ENCODE results near the gene MRTFB.

Gene MRTFB

DNA sequence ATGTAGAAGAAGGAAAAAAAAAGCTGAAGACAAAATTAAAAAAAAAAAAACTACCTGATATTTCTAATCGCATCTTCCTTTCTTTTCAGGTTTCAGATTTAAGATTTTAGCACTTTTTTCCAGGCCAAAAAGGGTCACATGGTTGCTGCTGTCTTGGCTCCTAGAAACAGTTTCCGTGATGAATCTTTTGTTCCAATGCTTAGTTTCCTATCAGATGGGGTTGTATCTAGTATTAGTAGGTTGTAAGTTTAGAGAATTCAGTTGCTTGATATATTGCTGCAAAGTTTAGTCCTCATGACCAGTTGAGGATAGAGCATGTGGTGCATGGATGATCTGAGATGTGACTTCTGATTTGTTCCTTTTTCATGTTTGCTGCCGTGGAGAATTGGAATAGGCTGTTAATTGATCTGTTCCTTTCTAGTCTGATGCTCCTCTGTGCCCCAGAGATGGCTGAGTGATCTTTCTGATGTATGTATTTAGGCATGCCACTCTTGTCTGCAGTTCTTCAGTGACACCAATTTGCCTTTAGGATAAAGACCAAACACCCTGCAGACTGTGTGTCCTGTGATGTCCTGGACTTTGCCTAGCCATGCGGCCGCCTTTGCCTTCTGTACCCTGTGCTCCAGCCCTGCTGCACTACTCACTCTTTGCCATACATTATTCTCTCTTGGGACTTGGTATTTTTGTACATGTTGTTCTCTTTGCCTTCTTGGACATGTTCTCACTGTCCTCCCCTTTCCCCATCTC lies 94.0 kb downstream of the MRTFB start:
- ChIA-PET CTCF (no interaction called here), POLR2A (no interaction called here)
- no peak for TF ChIP-seq CTCF (IDR thresholded peaks at IDR 0.05; ENCODE audit: insufficient read depth, low read length, missing control alignments)
- H3K4me3 ChIP-seq (ENCODE audit: low read depth, low read length): no peak overlapping the region
- no peak for DNase-seq (ENCODE audit: low read depth, low spot score)

GRCh38 chr16:14168146-14168545 lies 97.0 kb downstream of the MRTFB start:
- no peak for DNase-seq (ENCODE audit: low read depth, low spot score)
- CTCF ChIA-PET: no interaction called here
- TF ChIP-seq CTCF (IDR thresholded peaks at IDR 0.05; ENCODE audit: insufficient read depth, low read length, missing control alignments): no peak
- POLR2A ChIA-PET: no interaction called here
- H3K4me3 ChIP-seq (ENCODE audit: low read depth, low read length): no peak overlapping the region

DNA sequence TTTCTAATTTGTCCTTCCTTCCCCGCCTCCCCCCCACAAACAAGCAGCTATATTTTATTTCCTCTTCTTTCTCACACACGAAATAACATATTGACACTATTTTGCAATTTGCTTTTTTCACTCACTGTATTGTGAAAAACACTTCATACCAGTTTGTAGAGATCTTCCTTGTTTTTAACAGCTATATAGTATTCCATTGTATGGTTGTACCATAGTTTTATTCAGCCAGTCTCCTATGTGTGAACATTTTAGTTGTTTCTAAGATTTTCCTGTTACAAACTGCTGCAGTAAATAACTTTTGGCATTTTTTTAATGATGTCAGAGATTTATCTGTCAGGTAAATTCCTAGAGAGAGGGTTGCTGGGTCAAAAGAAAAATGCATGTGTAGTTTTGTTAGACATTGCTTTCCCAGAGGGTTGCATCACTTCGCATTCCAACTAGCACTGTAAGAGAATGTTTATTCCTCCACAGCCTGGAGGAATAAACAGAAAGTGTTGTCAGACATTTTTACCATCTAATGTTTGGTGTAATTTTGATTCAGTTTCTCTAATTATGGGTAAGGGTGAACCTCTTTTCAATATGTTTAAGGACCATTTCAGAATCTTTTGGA lies 101.2 kb downstream of the MRTFB start:
- no peak for TF ChIP-seq CTCF (IDR thresholded peaks at IDR 0.05; ENCODE audit: insufficient read depth, low read length, missing control alignments)
- CTCF ChIA-PET: no interaction called here
- POLR2A ChIA-PET: no interaction called here
- no peak for DNase-seq (ENCODE audit: low read depth, low spot score)
- H3K4me3 ChIP-seq (ENCODE audit: low read depth, low read length): no peak overlapping the region

GRCh38 chr16:14175086-14175485 lies 104.0 kb downstream of the MRTFB start:
- POLR2A ChIA-PET: no interaction called here
- no peak for TF ChIP-seq CTCF (IDR thresholded peaks at IDR 0.05; ENCODE audit: insufficient read depth, low read length, missing control alignments)
- CTCF ChIA-PET: no interaction called here
- no peak overlapping the region for H3K4me3 ChIP-seq (ENCODE audit: low read depth, low read length)
- no peak for DNase-seq (ENCODE audit: low read depth, low spot score)

DNA sequence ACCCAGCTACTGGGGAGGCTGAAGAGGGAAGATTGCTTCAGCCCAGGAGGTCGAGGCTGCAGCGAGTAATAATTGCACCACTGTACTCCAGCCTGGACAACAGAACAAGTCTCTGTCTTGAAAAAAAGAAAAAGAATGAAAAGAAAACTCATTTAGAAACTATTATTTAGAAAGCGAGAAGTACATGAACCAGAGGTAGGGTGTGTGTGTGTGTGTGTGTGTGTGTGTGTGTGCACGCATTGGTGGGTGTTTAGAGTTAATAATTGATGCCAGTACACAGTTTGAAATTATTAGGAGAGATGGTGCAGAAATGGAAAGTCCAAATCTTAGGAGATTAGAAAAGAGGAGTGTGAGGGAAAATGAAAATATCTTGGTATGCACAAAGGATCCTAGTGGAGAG lies 106.6 kb downstream of the MRTFB start:
- no peak overlapping the region for H3K4me3 ChIP-seq (ENCODE audit: low read depth, low read length)
- CTCF ChIA-PET: interaction anchor here (0.8 kb wide), 1 partner anchor 254 kb away, joined by 4 read pairs; no protein-coding TSS in a partner anchor
- no peak for DNase-seq (ENCODE audit: low read depth, low spot score)
- TF ChIP-seq CTCF (IDR thresholded peaks at IDR 0.05; ENCODE audit: insufficient read depth, low read length, missing control alignments): no peak
- POLR2A ChIA-PET: no interaction called here

DNA sequence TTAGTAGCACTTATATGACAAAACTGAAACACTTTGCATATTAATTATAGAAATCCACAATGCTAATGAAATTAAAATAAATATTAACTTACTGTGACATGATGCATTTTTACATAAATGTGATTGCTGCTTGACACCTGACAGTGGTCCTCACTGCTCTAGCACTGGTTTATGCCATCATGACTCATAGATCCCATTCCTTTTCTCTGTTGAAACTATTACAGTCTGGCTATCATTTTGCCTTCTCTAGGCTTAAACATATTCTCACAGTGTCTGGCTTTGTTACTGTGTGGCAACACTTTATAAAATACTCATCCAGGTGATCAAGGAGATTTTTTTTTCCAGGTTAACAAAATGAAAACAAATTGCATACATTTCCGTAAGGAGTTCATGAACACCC lies 108.0 kb downstream of the MRTFB start:
- no peak overlapping the region for H3K4me3 ChIP-seq (ENCODE audit: low read depth, low read length)
- TF ChIP-seq CTCF (IDR thresholded peaks at IDR 0.05; ENCODE audit: insufficient read depth, low read length, missing control alignments): no peak
- ChIA-PET CTCF (no interaction called here), POLR2A (no interaction called here)
- no peak for DNase-seq (ENCODE audit: low read depth, low spot score)
